Caco-2 (cell line): ENCODE data around the gene CHDH. TPM values are rescaled to one million over a fixed set of nuclear protein-coding genes. Genes with fewer than 3 reads are reported as not detected.
A peak's percentile ranks its signal among the peaks of the same experiment; 100 is the strongest.

Experiments
- Bru-seq: library from RNA; stranded (reverse); fragments of 400-500 nt; gene quantifications from one replicate; lab custom pipeline; 2021; lab: Mats Ljungman, UMichigan
- BruChase-seq, 2 experiments: library from RNA; stranded (reverse); fragments of 400-500 nt; gene quantifications; one replicate each; lab custom pipeline; 2021; lab: Mats Ljungman, UMichigan
- BruUV-seq: library from RNA; stranded (reverse); fragments of 400-500 nt; replicated peaks from 2 replicates; lab custom pipeline; 2021; lab: Mats Ljungman, UMichigan
- CTCF ChIA-PET: fragments of 300-600 bp; sonication (Branson Sonifier 250); formaldehyde crosslinking; loops from one replicate; lab custom pipeline; 2022; ENCODE audit warnings: antibody characterized with exemption; lab: Charles Lee
- POLR2A ChIA-PET: fragments of 300-600 bp; sonication (Branson Sonifier 250); formaldehyde crosslinking; loops from one replicate; lab custom pipeline; 2022; ENCODE audit warnings: antibody characterized with exemption; lab: Charles Lee
- DNase-seq, 2 experiments: peaks; one replicate each; pipeline versions ENCODE4 v3.0.0 to v3.0.0-alpha.2; 2020 to 2022
- H3K27me3 ChIP-seq: replicated peaks from 2 replicates; pipeline ENCODE4 v1.6.0; 2011; ENCODE audit warnings: low read length; ENCODE audit not compliant: control insufficient read depth, insufficient read depth
- H3K36me3 ChIP-seq: 2 replicates; pipeline ENCODE4 v1.5.1; 2011; ENCODE audit warnings: low read length; ENCODE audit not compliant: control insufficient read depth, insufficient read depth
- H3K4me1 ChIP-seq: fragments of 250-450 bp; sonication (Bioruptor Pico); 2 replicates; pipeline ENCODE4 v1.5.1; 2020; ENCODE audit warnings: mild to moderate bottlenecking
- H3K4me3 ChIP-seq: 2 replicates; pipeline ENCODE4 v1.5.1; 2011; ENCODE audit warnings: low read depth, mild to moderate bottlenecking, control low read depth, low read length
- H3K9me3 ChIP-seq: fragments of 250-450 bp; sonication (Bioruptor Pico); 2 replicates; pipeline ENCODE4 v1.5.1; 2020; ENCODE audit warnings: mild to moderate bottlenecking, moderate library complexity
- H3K27ac Mint-ChIP-seq: one replicate; pipeline ENCODE4 v1.8.0; 2022; ENCODE audit warnings: mixed read lengths; ENCODE audit not compliant: unreplicated experiment
- H3K27me3 Mint-ChIP-seq: one replicate; pipeline ENCODE4 v1.8.0; 2022; ENCODE audit warnings: mixed read lengths; ENCODE audit not compliant: insufficient read depth, unreplicated experiment
- H3K36me3 Mint-ChIP-seq: one replicate; pipeline ENCODE4 v1.8.0; 2022; ENCODE audit warnings: mild to moderate bottlenecking, mixed read lengths; ENCODE audit not compliant: insufficient read depth, unreplicated experiment
- H3K4me1 Mint-ChIP-seq: one replicate; pipeline ENCODE4 v1.8.0; 2022; ENCODE audit warnings: low read depth, mixed read lengths; ENCODE audit not compliant: unreplicated experiment
- H3K4me3 Mint-ChIP-seq: one replicate; pipeline ENCODE4 v1.8.0; 2022; ENCODE audit warnings: mild to moderate bottlenecking, moderate library complexity, mixed read lengths; ENCODE audit not compliant: unreplicated experiment
- H3K9me3 Mint-ChIP-seq: one replicate; pipeline ENCODE4 v1.8.0; 2022; ENCODE audit warnings: mixed read lengths; ENCODE audit not compliant: unreplicated experiment
- CTCF ChIP-seq, 2 experiments: fragments of 200-600 bp in 1 of 2; IDR thresholded peaks; 1 replicate in 1 of 2; 2 replicates in 1 of 2; pipeline versions ENCODE4 v1.5.1 to v1.8.0; 2011 to 2022; ENCODE audit warnings: antibody characterized with exemption in 1 of 2, control low read depth in 1 of 2, inconsistent platforms in 1 of 2, low read depth in 1 of 2, low read length in 1 of 2, mild to moderate bottlenecking in 1 of 2, moderate library complexity in 1 of 2; ENCODE audit not compliant: insufficient read depth in 1 of 2, severe bottlenecking in 1 of 2, unreplicated experiment in 1 of 2
- intact Hi-C: fragments of 100-400 bp; cut with micrococcal nuclease; formaldehyde crosslinking; loops from one replicate; pipeline ENCODE4 v1.10.0; 2022; ENCODE audit not compliant: unreplicated experiment
- long read RNA-seq: library from polyadenylated mRNA; stranded (forward); transcript quantifications from one replicate; pipeline ENCODE4 v2.0.0, GENCODE V29; 2022
- total RNA-seq: library from RNA; stranded (reverse); gene quantifications from 2 replicates; pipeline ENCODE4 v1.2.3, GENCODE V29; 2022

The CHDH gene
- total RNA-seq (30.5 and 32.4 TPM in 2 replicates), Bru-seq, nascent RNA (percentile 80 among the genes with signal in this experiment), BruChase-seq, experiment 1, labeled RNA remaining after a 2-hour chase (percentile 85 among the genes with signal in this experiment), BruChase-seq, experiment 2, labeled RNA remaining after a 6-hour chase (percentile 83 among the genes with signal in this experiment)
- long read RNA-seq, full-length matches to known transcripts, result 29 of 91 reads
- long read RNA-seq, partial matches to known transcripts, result 10 of 91 reads
- long read RNA-seq, other reads (novel, unspliced or antisense), result 52 of 91 reads

GRCh38 chr3:53846134-53846850 lies at the start of gene CHDH, which contains the start of gene IL17RB:
Gene CHDH, minus strand, starts transcription at chr3:53846419. Its CDS starts 22,411 bp downstream, at chr3:53824008.
Gene IL17RB, plus strand, starts transcription at chr3:53846568. Its CDS starts 21 bp downstream, at chr3:53846589.
- BruUV-seq, result no TSS peak
- H3K4me3 ChIP-seq, result peak within 1 kb of the TSS; percentile 81
- H3K27me3 ChIP-seq, result no peaks in the 10 kb centered on the region
- intact Hi-C loops, result loop anchor here (2.0 to 10.0 kb wide), 3 partner anchors 35 to 121 kb away; partner anchors contain the start of gene SELENOK
- no peaks in the 10 kb centered on the region for H3K9me3 Mint-ChIP-seq
- CTCF ChIA-PET, result no interaction called here
- H3K4me3 Mint-ChIP-seq, result peak within 1 kb of the TSS; percentile 89
- H3K27me3 Mint-ChIP-seq, result no peaks in the 10 kb centered on the region
- H3K27ac Mint-ChIP-seq, result peak within 1 kb of the TSS; percentile 93
- peak; percentile 86 to 92 for DNase-seq
- H3K36me3 Mint-ChIP-seq, result peaks cover 10% of the 10 kb centered on the region
- TF ChIP-seq CTCF (IDR thresholded peaks at IDR 0.05; ENCODE audit: insufficient read depth in 1 of 2, low read depth in 1 of 2, low read length in 1 of 2, severe bottlenecking in 1 of 2, unreplicated experiment in 1 of 2), result no peak
- POLR2A ChIA-PET, result interaction anchor here (0.6 to 2.8 kb wide), 2 partner anchors 45 to 159 kb away, joined by 3 to 14 read pairs; partner anchors contain the start of gene SELENOK
- H3K4me1 Mint-ChIP-seq, result peaks cover 18% of the 10 kb centered on the region
- no peaks in the 10 kb centered on the region for H3K36me3 ChIP-seq
- H3K9me3 ChIP-seq, result no peaks in the 10 kb centered on the region
- peaks cover 32% of the 10 kb centered on the region for H3K4me1 ChIP-seq

- intact Hi-C loops, result loop anchor here (5.0 kb wide), 1 partner anchor 45 kb away; the partner anchor contains the start of genes CHDH and IL17RB
- Mint-ChIP-seq H3K36me3 (peaks cover 8% of the 10 kb centered on the region), H3K27ac (peak overlapping the region; percentile 99), H3K4me3 (peak overlapping the region; percentile 96), H3K9me3 (no peaks in the 10 kb centered on the region), H3K4me1 (peaks cover 16% of the 10 kb centered on the region), H3K27me3 (no peaks in the 10 kb centered on the region)
- TSS peak; percentile 94 for BruUV-seq
- ChIA-PET POLR2A (interaction anchor here (0.5 to 2.1 kb wide), 3 partner anchors 11 to 47 kb away, joined by 6 to 14 read pairs (median 8); partner anchors contain the start of genes CHDH and IL17RB), CTCF (interaction anchor here (1.5 to 1.6 kb wide), 2 partner anchors 10 to 50 kb away, joined by 3 read pairs; no protein-coding TSS in a partner anchor)
- Histone ChIP-seq H3K27me3 (no peaks in the 10 kb centered on the region), H3K4me3 (peak overlapping the region; percentile 42), H3K36me3 (no peaks in the 10 kb centered on the region; the same call in 1 of the 2 replicates), H3K9me3 (no peaks in the 10 kb centered on the region), H3K4me1 (peaks cover 7% of the 10 kb centered on the region; the same call in 1 of the 2 replicates)
- DNase-seq, result peak in 1 of 2 experiments; percentile 4
- no peak for TF ChIP-seq CTCF (IDR thresholded peaks at IDR 0.05; ENCODE audit: insufficient read depth in 1 of 2, low read depth in 1 of 2, low read length in 1 of 2, severe bottlenecking in 1 of 2, unreplicated experiment in 1 of 2)
Measured at GRCh38 chr3:53892286-53892637, 46.0 kb upstream of the CHDH start.
